Caco-2 (cell line): ENCODE data around the gene LRRC26. TPM values are rescaled to one million over a fixed set of nuclear protein-coding genes. Genes with fewer than 3 reads are reported as not detected.

ENCODE experiments used
- Bru-seq: library from RNA; stranded (reverse); fragments of 400-500 nt; gene quantifications from one replicate; lab custom pipeline; 2021; lab: Mats Ljungman, UMichigan
- BruChase-seq, 2 experiments: library from RNA; stranded (reverse); fragments of 400-500 nt; gene quantifications; one replicate each; lab custom pipeline; 2021; lab: Mats Ljungman, UMichigan
- BruUV-seq: library from RNA; stranded (reverse); fragments of 400-500 nt; replicated peaks from 2 replicates; lab custom pipeline; 2021; lab: Mats Ljungman, UMichigan
- CTCF ChIA-PET: fragments of 300-600 bp; sonication (Branson Sonifier 250); formaldehyde crosslinking; loops from one replicate; lab custom pipeline; 2022; ENCODE audit warnings: antibody characterized with exemption; lab: Charles Lee
- POLR2A ChIA-PET: fragments of 300-600 bp; sonication (Branson Sonifier 250); formaldehyde crosslinking; loops from one replicate; lab custom pipeline; 2022; ENCODE audit warnings: antibody characterized with exemption; lab: Charles Lee
- DNase-seq, 2 experiments: peaks; one replicate each; pipeline versions ENCODE4 v3.0.0 to v3.0.0-alpha.2; 2020 to 2022
- H3K27me3 ChIP-seq: replicated peaks from 2 replicates; pipeline ENCODE4 v1.6.0; 2011; ENCODE audit warnings: low read length; ENCODE audit not compliant: control insufficient read depth, insufficient read depth
- H3K36me3 ChIP-seq: 2 replicates; pipeline ENCODE4 v1.5.1; 2011; ENCODE audit warnings: low read length; ENCODE audit not compliant: control insufficient read depth, insufficient read depth
- H3K4me1 ChIP-seq: fragments of 250-450 bp; sonication (Bioruptor Pico); 2 replicates; pipeline ENCODE4 v1.5.1; 2020; ENCODE audit warnings: mild to moderate bottlenecking
- H3K4me3 ChIP-seq: 2 replicates; pipeline ENCODE4 v1.5.1; 2011; ENCODE audit warnings: low read depth, mild to moderate bottlenecking, control low read depth, low read length
- H3K9me3 ChIP-seq: fragments of 250-450 bp; sonication (Bioruptor Pico); 2 replicates; pipeline ENCODE4 v1.5.1; 2020; ENCODE audit warnings: mild to moderate bottlenecking, moderate library complexity
- H3K27ac Mint-ChIP-seq: one replicate; pipeline ENCODE4 v1.8.0; 2022; ENCODE audit warnings: mixed read lengths; ENCODE audit not compliant: unreplicated experiment
- H3K27me3 Mint-ChIP-seq: one replicate; pipeline ENCODE4 v1.8.0; 2022; ENCODE audit warnings: mixed read lengths; ENCODE audit not compliant: insufficient read depth, unreplicated experiment
- H3K36me3 Mint-ChIP-seq: one replicate; pipeline ENCODE4 v1.8.0; 2022; ENCODE audit warnings: mild to moderate bottlenecking, mixed read lengths; ENCODE audit not compliant: insufficient read depth, unreplicated experiment
- H3K4me1 Mint-ChIP-seq: one replicate; pipeline ENCODE4 v1.8.0; 2022; ENCODE audit warnings: low read depth, mixed read lengths; ENCODE audit not compliant: unreplicated experiment
- H3K4me3 Mint-ChIP-seq: one replicate; pipeline ENCODE4 v1.8.0; 2022; ENCODE audit warnings: mild to moderate bottlenecking, moderate library complexity, mixed read lengths; ENCODE audit not compliant: unreplicated experiment
- H3K9me3 Mint-ChIP-seq: one replicate; pipeline ENCODE4 v1.8.0; 2022; ENCODE audit warnings: mixed read lengths; ENCODE audit not compliant: unreplicated experiment
- intact Hi-C: fragments of 100-400 bp; cut with micrococcal nuclease; formaldehyde crosslinking; loops from one replicate; pipeline ENCODE4 v1.10.0; 2022; ENCODE audit not compliant: unreplicated experiment
- long read RNA-seq: library from polyadenylated mRNA; stranded (forward); transcript quantifications from one replicate; pipeline ENCODE4 v2.0.0, GENCODE V29; 2022
- total RNA-seq: library from RNA; stranded (reverse); gene quantifications from 2 replicates; pipeline ENCODE4 v1.2.3, GENCODE V29; 2022
- TF ChIP-seq, protein P1 (sequence below), 2 experiments: fragments of 200-600 bp in 1 of 2; IDR thresholded peaks; 1 replicate in 1 of 2; 2 replicates in 1 of 2; pipeline versions ENCODE4 v1.5.1 to v1.8.0; 2011 to 2022; ENCODE audit warnings: antibody characterized with exemption in 1 of 2, control low read depth in 1 of 2, inconsistent platforms in 1 of 2, low read depth in 1 of 2, low read length in 1 of 2, mild to moderate bottlenecking in 1 of 2, moderate library complexity in 1 of 2; ENCODE audit not compliant: insufficient read depth in 1 of 2, severe bottlenecking in 1 of 2, unreplicated experiment in 1 of 2

LRRC26 gene, protein sequence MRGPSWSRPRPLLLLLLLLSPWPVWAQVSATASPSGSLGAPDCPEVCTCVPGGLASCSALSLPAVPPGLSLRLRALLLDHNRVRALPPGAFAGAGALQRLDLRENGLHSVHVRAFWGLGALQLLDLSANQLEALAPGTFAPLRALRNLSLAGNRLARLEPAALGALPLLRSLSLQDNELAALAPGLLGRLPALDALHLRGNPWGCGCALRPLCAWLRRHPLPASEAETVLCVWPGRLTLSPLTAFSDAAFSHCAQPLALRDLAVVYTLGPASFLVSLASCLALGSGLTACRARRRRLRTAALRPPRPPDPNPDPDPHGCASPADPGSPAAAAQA
- total RNA-seq (2.9 and 3.0 TPM in 2 replicates), Bru-seq, nascent RNA (percentile 22 among the genes with signal in this experiment), BruChase-seq, experiment 1, labeled RNA remaining after a 2-hour chase (percentile 20 among the genes with signal in this experiment), BruChase-seq, experiment 2, labeled RNA remaining after a 6-hour chase (percentile 49 among the genes with signal in this experiment)
- long read RNA-seq, transcript LRRC26-201 (2 exons, 1,209 nt): major isoform, 10 of 10 reads
- long read RNA-seq, partial matches to known transcripts: 0 of 10 reads
- long read RNA-seq, other reads (novel, unspliced or antisense): 0 of 10 reads

DNA sequence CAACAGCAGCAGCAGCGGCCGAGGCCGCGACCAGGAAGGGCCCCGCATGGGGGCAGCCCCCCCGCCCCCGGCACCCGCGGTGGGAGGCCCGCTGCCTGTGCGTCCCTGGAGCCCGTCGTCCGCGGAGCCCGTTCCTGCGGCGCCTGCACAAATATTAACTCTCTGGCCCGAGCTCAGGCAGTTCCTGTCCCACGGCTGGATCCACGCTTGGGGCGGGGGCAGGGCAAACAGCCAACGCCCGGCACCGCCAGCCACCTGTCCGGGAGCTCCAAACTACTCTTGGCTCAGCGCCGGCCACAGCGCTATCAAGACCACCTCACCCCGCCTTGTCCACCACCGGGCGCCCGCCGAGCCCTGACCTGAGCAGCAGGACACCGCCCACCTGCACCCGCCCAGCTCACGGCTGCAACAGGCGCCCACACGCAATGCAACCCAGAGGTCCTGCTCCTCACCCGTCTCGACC, at the start of gene LRRC26:
TSS of gene LRRC26 (minus strand) at position 156 of the 463 bp plus-strand sequence. CDS start at position 48, 108 bp downstream.
- H3K4me1 Mint-ChIP-seq: peaks cover 6% of the 10 kb centered on the region
- no peak within 1 kb of the TSS for H3K27ac Mint-ChIP-seq
- H3K4me3 ChIP-seq: peak within 1 kb of the TSS; percentile 74
- no peaks in the 10 kb centered on the region for H3K36me3 ChIP-seq
- H3K9me3 Mint-ChIP-seq: no peaks in the 10 kb centered on the region
- TF ChIP-seq, protein P1, sequence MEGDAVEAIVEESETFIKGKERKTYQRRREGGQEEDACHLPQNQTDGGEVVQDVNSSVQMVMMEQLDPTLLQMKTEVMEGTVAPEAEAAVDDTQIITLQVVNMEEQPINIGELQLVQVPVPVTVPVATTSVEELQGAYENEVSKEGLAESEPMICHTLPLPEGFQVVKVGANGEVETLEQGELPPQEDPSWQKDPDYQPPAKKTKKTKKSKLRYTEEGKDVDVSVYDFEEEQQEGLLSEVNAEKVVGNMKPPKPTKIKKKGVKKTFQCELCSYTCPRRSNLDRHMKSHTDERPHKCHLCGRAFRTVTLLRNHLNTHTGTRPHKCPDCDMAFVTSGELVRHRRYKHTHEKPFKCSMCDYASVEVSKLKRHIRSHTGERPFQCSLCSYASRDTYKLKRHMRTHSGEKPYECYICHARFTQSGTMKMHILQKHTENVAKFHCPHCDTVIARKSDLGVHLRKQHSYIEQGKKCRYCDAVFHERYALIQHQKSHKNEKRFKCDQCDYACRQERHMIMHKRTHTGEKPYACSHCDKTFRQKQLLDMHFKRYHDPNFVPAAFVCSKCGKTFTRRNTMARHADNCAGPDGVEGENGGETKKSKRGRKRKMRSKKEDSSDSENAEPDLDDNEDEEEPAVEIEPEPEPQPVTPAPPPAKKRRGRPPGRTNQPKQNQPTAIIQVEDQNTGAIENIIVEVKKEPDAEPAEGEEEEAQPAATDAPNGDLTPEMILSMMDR (IDR thresholded peaks at IDR 0.05; ENCODE audit: insufficient read depth in 1 of 2, low read depth in 1 of 2, low read length in 1 of 2, severe bottlenecking in 1 of 2, unreplicated experiment in 1 of 2): no peak
- POLR2A ChIA-PET: interaction anchor here (1.0 to 1.3 kb wide), 2 partner anchors 19 to 43 kb away, joined by 3 read pairs; partner anchors contain the start of gene SSNA1
- H3K4me3 Mint-ChIP-seq: peak within 1 kb of the TSS; percentile 79
- no peaks in the 10 kb centered on the region for H3K9me3 ChIP-seq
- H3K27me3 Mint-ChIP-seq: peaks cover 4% of the 10 kb centered on the region
- peaks cover 13% of the 10 kb centered on the region for H3K4me1 ChIP-seq
- CTCF ChIA-PET: interaction anchor here (2.3 to 3.1 kb wide), 3 partner anchors 20 to 67 kb away, joined by 6 to 16 read pairs (median 16); partner anchors contain the start of genes ANAPC2, RNF224 and SSNA1
- no TSS peak for BruUV-seq
- H3K27me3 ChIP-seq: peaks cover 2% of the 10 kb centered on the region; the same call in 1 of the 2 replicates
- H3K36me3 Mint-ChIP-seq: peaks cover 10% of the 10 kb centered on the region
- no peak for DNase-seq
- intact Hi-C loops: loop anchor here (5.0 kb wide), 1 partner anchor 43 kb away; no protein-coding TSS in a partner anchor

DNA sequence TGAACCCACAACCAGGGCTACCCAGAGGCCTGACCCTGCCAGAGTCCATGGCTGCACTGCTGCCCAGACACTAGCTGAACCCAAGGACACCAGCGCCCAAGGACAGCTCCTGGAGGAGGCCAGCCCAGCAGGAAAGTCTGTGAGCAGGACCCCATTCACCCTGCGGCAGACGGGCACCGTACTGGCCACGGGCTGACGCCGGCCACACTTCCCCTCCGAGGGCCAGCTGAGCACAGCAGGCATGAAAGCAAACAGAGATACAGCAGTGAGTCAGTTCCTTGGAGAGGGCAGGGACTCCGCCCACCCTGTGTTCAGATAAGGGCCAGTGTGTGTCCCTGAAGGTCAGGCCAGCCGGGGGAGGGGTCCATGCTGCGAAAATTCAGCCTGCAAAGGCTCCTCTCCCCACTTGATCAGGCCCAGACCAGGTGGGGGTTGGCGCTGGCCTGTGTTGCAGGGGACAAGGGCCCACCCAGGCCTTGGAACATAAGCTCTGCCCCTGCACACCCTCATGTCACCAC, 49.0 kb upstream of the LRRC26 start:
- BruUV-seq: no TSS peak
- Mint-ChIP-seq H3K36me3 (peaks cover 38% of the 10 kb centered on the region), H3K27me3 (no peaks in the 10 kb centered on the region), H3K4me1 (peaks cover 6% of the 10 kb centered on the region), H3K9me3 (no peaks in the 10 kb centered on the region), H3K27ac (no peak overlapping the region), H3K4me3 (peak overlapping the region; percentile 31)
- Histone ChIP-seq H3K4me3 (no peak overlapping the region), H3K4me1 (peaks cover 25% of the 10 kb centered on the region), H3K36me3 (no peaks in the 10 kb centered on the region), H3K27me3 (no peaks in the 10 kb centered on the region), H3K9me3 (no peaks in the 10 kb centered on the region)
- intact Hi-C loops: loop anchor here (1.0 kb wide), 1 partner anchor 19 kb away; the partner anchor contains the start of gene TPRN
- TF ChIP-seq, protein P1 (IDR thresholded peaks at IDR 0.05; ENCODE audit: insufficient read depth in 1 of 2, low read depth in 1 of 2, low read length in 1 of 2, severe bottlenecking in 1 of 2, unreplicated experiment in 1 of 2): no peak
- CTCF ChIA-PET: interaction anchor here (0.8 to 0.9 kb wide), 3 partner anchors 18 to 189 kb away, joined by 3 to 8 read pairs (median 3); partner anchors contain the start of gene SSNA1
- POLR2A ChIA-PET: interaction anchor here (0.5 kb wide), 1 partner anchor 28 kb away, joined by 5 read pairs; no protein-coding TSS in a partner anchor
- DNase-seq: peak; percentile 76 to 81
